HepG2 (cell line): ENCODE data around the gene SCYGR8. TPM values are rescaled to one million over a fixed set of nuclear protein-coding genes. Genes with fewer than 3 reads are reported as not detected.
A peak's percentile ranks its signal among the peaks of the same experiment; 100 is the strongest.

Experiments used
- ATAC-seq: fragments of 200-7000 bp; cut with Tn5 transposase; 3 replicates; pipeline ENCODE4 v1.9.1; 2020; ENCODE audit warnings: mild to moderate bottlenecking, moderate library complexity
- BruUV-seq: library from RNA; stranded (reverse); fragments of 400-500 nt; replicated peaks from 2 replicates; lab custom pipeline; 2021; lab: Mats Ljungman, UMichigan
- CTCF ChIA-PET: fragments of 300-600 bp; formaldehyde crosslinking; extraction: SDS; loops from one replicate; lab custom pipeline; 2021; ENCODE audit warnings: low total read pairs, inconsistent platforms, low intra/inter-chr PET ratio; lab: Yijun Ruan, JAX
- POLR2A ChIA-PET: fragments of 350-600 bp; sonication (Branson Sonifier 250); formaldehyde crosslinking; loops from one replicate; lab custom pipeline; 2020; ENCODE audit warnings: antibody characterized with exemption, inconsistent platforms; lab: Yijun Ruan, JAX
- DNase-seq: peaks from one replicate; pipeline ENCODE4 v3.0.0-alpha.2; 2015; ENCODE audit warnings: low spot score
- FAIRE-seq: peaks from 3 replicates; lab custom pipeline; 2011; peaks lifted over from hg19 to GRCh38; lab: Jason Lieb, UNC
- H2AFZ ChIP-seq: one replicate; pipeline ENCODE4 v1.6.1; 2011; ENCODE audit warnings: low read length, inconsistent platforms
- H3K27ac ChIP-seq: fragments of 300-600 bp; 3 replicates; pipeline ENCODE4 v1.8.0; 2011; ENCODE audit warnings: mixed run types, mild to moderate bottlenecking, mixed read lengths, low read length, inconsistent platforms; ENCODE audit not compliant: insufficient read depth; ENCODE audit errors: extremely low read length
- H3K27me3 ChIP-seq, 2 experiments: fragments of 200-600 bp in 1 of 2; 2 replicates in 1 of 2; 3 replicates in 1 of 2; pipeline versions ENCODE4 v1.6.0 to v1.8.0; 2011; ENCODE audit warnings: low read length in 2 of 2, mild to moderate bottlenecking in 2 of 2, moderate library complexity in 2 of 2, inconsistent platforms in 1 of 2; ENCODE audit not compliant: insufficient read depth in 2 of 2, control insufficient read depth in 1 of 2
- H3K36me3 ChIP-seq, 2 experiments: fragments of 200-600 bp in 1 of 2; replicated peaks in 1 of 2; 2 replicates in 1 of 2; 3 replicates in 1 of 2; pipeline versions ENCODE4 v1.5.1 to v1.8.0; 2011; ENCODE audit warnings: low read length in 2 of 2, inconsistent platforms in 1 of 2; ENCODE audit not compliant: insufficient read depth in 2 of 2, control insufficient read depth in 1 of 2
- H3K4me1 ChIP-seq: 2 replicates; pipeline ENCODE4 v1.5.1; 2012; ENCODE audit warnings: low read length, inconsistent platforms; ENCODE audit not compliant: insufficient read depth
- H3K4me2 ChIP-seq: 2 replicates; pipeline ENCODE4 v1.6.0; 2011; ENCODE audit warnings: low read depth, low read length, inconsistent platforms
- H3K4me3 ChIP-seq, 3 experiments: fragments of 200-600 bp in 1 of 3; sonication (generic), shearing (Covaris generic) in 1 of 3; replicated peaks in 1 of 3; 2 replicates each; pipeline ENCODE4 v1.5.1; 2011 to 2016; ENCODE audit warnings: low read length in 3 of 3, inconsistent platforms in 2 of 3, low read depth in 2 of 3, mild to moderate bottlenecking in 2 of 3, control low read depth in 1 of 3, mixed read lengths in 1 of 3; ENCODE audit not compliant: insufficient read depth in 1 of 3
- H3K79me2 ChIP-seq: one replicate; pipeline ENCODE4 v1.6.1; 2011; ENCODE audit warnings: low read length, inconsistent platforms; ENCODE audit not compliant: insufficient read depth
- H3K9ac ChIP-seq: 2 replicates; pipeline ENCODE4 v1.6.0; 2011; ENCODE audit warnings: mild to moderate bottlenecking, low read depth, low read length, inconsistent platforms; ENCODE audit not compliant: insufficient read depth
- H3K9me3 ChIP-seq: 2 replicates; pipeline ENCODE4 v1.5.1; 2012; ENCODE audit warnings: mild to moderate bottlenecking, low read length
- H4K20me1 ChIP-seq: 2 replicates; pipeline ENCODE4 v1.6.0; 2011; ENCODE audit warnings: inconsistent platforms, mild to moderate bottlenecking, low read length, moderate library complexity; ENCODE audit not compliant: insufficient read depth
- ELF4 ChIP-seq: sonication (generic); formaldehyde crosslinking; IDR thresholded peaks from 2 replicates; pipeline ENCODE4 v1.5.0; 2020; ENCODE audit warnings: missing genetic modification reagents, mild to moderate bottlenecking, moderate library complexity, borderline replicate concordance
- HOXA9 ChIP-seq: sonication (generic); formaldehyde crosslinking; IDR thresholded peaks from 2 replicates; pipeline ENCODE4 v1.8.1; 2022; ENCODE audit warnings: missing genetic modification reagents, mild to moderate bottlenecking, moderate library complexity, borderline replicate concordance
- MAFF ChIP-seq: IDR thresholded peaks from 2 replicates; pipeline ENCODE4 v1.6.1; 2011; ENCODE audit warnings: low read depth, low read length, improper control_type of control experiment
- MAFK ChIP-seq, 2 experiments: IDR thresholded peaks in 1 of 2; conservative IDR thresholded peaks in 1 of 2; 2 replicates each; pipeline ENCODE4 v1.6.1; 2011; ENCODE audit warnings: improper control_type of control experiment in 2 of 2, low read length in 2 of 2
- MEIS1 ChIP-seq: sonication (generic); formaldehyde crosslinking; IDR thresholded peaks from 2 replicates; pipeline ENCODE4 v1.9.0; 2021; ENCODE audit warnings: mild to moderate bottlenecking, missing genetic modification reagents, moderate library complexity, borderline replicate concordance
- SP140L ChIP-seq: sonication (generic); formaldehyde crosslinking; IDR thresholded peaks from 2 replicates; pipeline ENCODE4 v1.4.0; 2020; ENCODE audit warnings: missing genetic modification reagents, borderline replicate concordance
- YEATS2 ChIP-seq: sonication (generic); formaldehyde crosslinking; IDR thresholded peaks from 2 replicates; pipeline ENCODE4 v1.4.0; 2020; ENCODE audit warnings: missing genetic modification reagents, borderline replicate concordance
- ZNF17 ChIP-seq: sonication (generic); formaldehyde crosslinking; IDR thresholded peaks from 2 replicates; pipeline ENCODE4 v1.5.0; 2020; ENCODE audit warnings: mild to moderate bottlenecking, missing genetic modification reagents
- ZNF280B ChIP-seq: sonication (generic); formaldehyde crosslinking; IDR thresholded peaks from 2 replicates; pipeline ENCODE4 v1.5.0; 2020; ENCODE audit warnings: missing genetic modification reagents, mild to moderate bottlenecking, borderline replicate concordance
- ZNF549 ChIP-seq: sonication (generic); formaldehyde crosslinking; IDR thresholded peaks from 2 replicates; pipeline ENCODE4 v1.5.0; 2020; ENCODE audit warnings: missing genetic modification reagents
- ZNF567 ChIP-seq: sonication (generic); formaldehyde crosslinking; IDR thresholded peaks from 2 replicates; pipeline ENCODE4 v1.8.1; 2023; ENCODE audit warnings: mild to moderate bottlenecking, missing genetic modification reagents, borderline replicate concordance
- WGBS: methylation state at CpG from one replicate; pipeline ENCODE4 v1.1.6; 2017; ENCODE audit warnings: low lambda C conversion rate; 5-methylcytosine and 5-hydroxymethylcytosine counted together
- in situ Hi-C: cut with HindIII; loops from 2 replicates; pipeline ENCODE4 v1.10.0; 2017; ENCODE audit warnings: low pct_unique_long_range_greater_than_20kb; ENCODE audit not compliant: extremely low pct_ligation_motif_present
- intact Hi-C: fragments of 100-400 bp; cut with micrococcal nuclease; formaldehyde crosslinking; loops from one replicate; pipeline ENCODE4 v1.10.0; 2022; ENCODE audit not compliant: unreplicated experiment
- polyA plus RNA-seq, 8 experiments: library from polyadenylated mRNA; depleted of rRNA in 3 of 8; stranded (reverse) in 7 of 8; unstranded in 1 of 8; fragments of >200 nt; fragmentation: Illumina TruSeq in 4 of 8; extraction: Trizol in 4 of 8; gene quantifications; 2 replicates each; pipeline versions ENCODE4 v1.2.1 to v1.2.3, GENCODE V29; 2011 to 2016; ENCODE audit warnings: low read depth in 4 of 8, missing spikeins in 1 of 8, mixed read lengths in 1 of 8; ENCODE audit not compliant: insufficient read depth in 1 of 8
- total RNA-seq, 5 experiments: library from RNA; depleted of rRNA; stranded (reverse); fragments of >200 nt; fragmentation: Illumina TruSeq; extraction: Trizol; gene quantifications; 2 replicates each; pipeline ENCODE4 v1.2.3, GENCODE V29; 2016; ENCODE audit warnings: low read depth in 1 of 5
- TF ChIP-seq, protein P1 (sequence below): conservative IDR thresholded peaks from 2 replicates; pipeline ENCODE4 v1.6.1; 2018; ENCODE audit warnings: missing genetic modification reagents

SCYGR8 gene
- total and polyA plus RNA-seq, 2 of the 13 experiments (the other 11 are each of a cell fraction or from before 2014, with no cell fraction given) = not detected

DNA sequence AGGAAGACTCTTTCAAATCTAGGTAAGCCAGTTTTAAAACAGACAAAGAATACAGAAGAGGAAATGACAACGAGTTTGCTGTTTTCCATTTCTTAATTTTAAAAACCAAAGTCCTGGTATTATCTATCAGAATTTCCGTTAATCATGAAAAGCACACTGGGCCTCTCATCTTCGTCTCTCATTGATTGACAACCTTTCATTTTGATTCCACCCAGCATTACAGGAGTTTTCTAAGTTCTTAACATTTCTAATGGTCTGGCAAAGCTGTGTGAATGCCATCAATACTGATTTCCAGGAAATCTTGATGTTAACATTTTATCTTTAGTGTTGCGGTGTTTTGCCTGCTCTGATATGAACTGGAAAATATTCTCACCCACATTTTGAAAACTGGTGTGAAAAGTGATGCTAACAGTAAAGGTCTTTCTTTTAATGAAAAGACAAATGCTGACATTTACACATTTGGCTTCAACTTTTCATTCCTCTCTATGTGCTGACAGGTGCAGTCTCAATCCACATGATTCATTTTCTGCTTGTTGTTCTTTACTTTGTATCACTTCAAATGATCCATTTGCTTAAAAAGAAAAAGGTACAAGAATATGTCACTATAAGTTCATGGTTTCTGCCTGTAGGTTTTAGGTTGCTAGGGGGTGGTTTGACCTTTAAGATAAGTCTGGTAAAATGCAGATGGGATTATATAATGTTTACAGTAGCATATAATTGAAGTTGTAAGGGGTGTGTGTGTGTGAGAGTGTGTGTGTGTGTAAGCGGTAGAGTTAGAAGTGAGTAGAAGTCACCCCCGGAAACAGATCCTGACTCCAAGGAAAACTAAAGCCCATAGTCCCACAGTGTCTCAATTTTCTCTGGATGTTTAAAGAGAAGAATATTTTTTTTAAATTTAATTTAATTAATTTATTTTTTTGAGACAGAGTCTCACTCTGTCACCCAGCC lies 29.5 kb downstream of the SCYGR8 start:
- Histone ChIP-seq H3K4me2 (no peak overlapping the region), H3K27ac (no peak overlapping the region), H3K4me3 (no peak overlapping the region), H3K9ac (no peak overlapping the region), H3K36me3 (no peaks in the 10 kb centered on the region), H4K20me1 (no peaks in the 10 kb centered on the region), H3K27me3 (peaks cover 0 to 2% of the 10 kb centered on the region in 2 experiments; a peak in 1 of 5 replicates), H3K9me3 (no peaks in the 10 kb centered on the region), H2AFZ (no peak overlapping the region), H3K4me1 (peaks cover 51% of the 10 kb centered on the region), H3K79me2 (no peaks in the 10 kb centered on the region)
- 71% methylated on average over 6 of the region's 6 CpGs for WGBS
- in situ Hi-C loops (no loop called here), intact Hi-C loops (loop anchor here (1.0 kb wide), 3 partner anchors 38 to 109 kb away; partner anchors contain the start of gene CCL20)
- ChIA-PET CTCF (interaction anchor here (1.0 to 3.1 kb wide), 4 partner anchors 87 to 883 kb away, joined by 3 to 17 read pairs (median 10); no protein-coding TSS in a partner anchor), POLR2A (interaction anchor here (1.4 kb wide), 1 partner anchor 42 kb away, joined by 4 read pairs; no protein-coding TSS in a partner anchor)
- FAIRE-seq = no peak
- DNase-seq = no peak
- TF ChIP-seq ZNF17 (CRISPR knock-in tag) = no peak
- TF ChIP-seq MAFF = 0 out of 2 replicates have a peak, but pooled peaks have one; percentile 28
- no peak for TF ChIP-seq ELF4 (CRISPR knock-in tag)
- TF ChIP-seq, protein P1, sequence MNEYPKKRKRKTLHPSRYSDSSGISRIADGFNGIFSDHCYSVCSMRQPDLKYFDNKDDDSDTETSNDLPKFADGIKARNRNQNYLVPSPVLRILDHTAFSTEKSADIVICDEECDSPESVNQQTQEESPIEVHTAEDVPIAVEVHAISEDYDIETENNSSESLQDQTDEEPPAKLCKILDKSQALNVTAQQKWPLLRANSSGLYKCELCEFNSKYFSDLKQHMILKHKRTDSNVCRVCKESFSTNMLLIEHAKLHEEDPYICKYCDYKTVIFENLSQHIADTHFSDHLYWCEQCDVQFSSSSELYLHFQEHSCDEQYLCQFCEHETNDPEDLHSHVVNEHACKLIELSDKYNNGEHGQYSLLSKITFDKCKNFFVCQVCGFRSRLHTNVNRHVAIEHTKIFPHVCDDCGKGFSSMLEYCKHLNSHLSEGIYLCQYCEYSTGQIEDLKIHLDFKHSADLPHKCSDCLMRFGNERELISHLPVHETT = no peak
- TF ChIP-seq YEATS2 (CRISPR knock-in tag) = no peak
- TF ChIP-seq ZNF549 (CRISPR knock-in tag) = no peak
- no peak for TF ChIP-seq ZNF280B (CRISPR knock-in tag)
- TF ChIP-seq HOXA9 = no peak
- TF ChIP-seq ZNF567 (CRISPR knock-in tag) = no peak
- peak in 1 of 2 experiments; percentile 48; a peak in 2 of 4 replicates for TF ChIP-seq MAFK (conservative IDR thresholded peaks at IDR 0.05 in 1 of 2, IDR thresholded peaks at IDR 0.05 in 1 of 2; ENCODE audit: low read length in 2 of 2)
- TF ChIP-seq SP140L = no peak
- TF ChIP-seq MEIS1 (CRISPR knock-in tag) = no peak
- BruUV-seq = no TSS peak
- no peak for ATAC-seq
